22Rv1 (cell line): ENCODE data around the gene SLX4.

Experiments
- CTCF ChIP-seq: fragments of 450-650 bp; IDR thresholded peaks from 2 replicates; pipeline ENCODE4 v1.5.1; 2017; ENCODE audit warnings: mild to moderate bottlenecking
- ZFX ChIP-seq: fragments of 450-650 bp; IDR thresholded peaks from 2 replicates; pipeline ENCODE4 v1.6.1; 2017; ENCODE audit warnings: antibody characterized with exemption, borderline replicate concordance

GRCh38 chr16:3575491-3575890 is 35.9 kb downstream of the SLX4 start:
- TF ChIP-seq CTCF (no peak), ZFX (no peak)
